ENCODE data around the gene SLC25A1. TPM values are rescaled to one million over a fixed set of nuclear protein-coding genes. Genes with fewer than 3 reads are reported as not detected.

SLC25A1 gene
- total RNA-seq, 1 experiment from 2014 or later: 81.6 TPM

DNA sequence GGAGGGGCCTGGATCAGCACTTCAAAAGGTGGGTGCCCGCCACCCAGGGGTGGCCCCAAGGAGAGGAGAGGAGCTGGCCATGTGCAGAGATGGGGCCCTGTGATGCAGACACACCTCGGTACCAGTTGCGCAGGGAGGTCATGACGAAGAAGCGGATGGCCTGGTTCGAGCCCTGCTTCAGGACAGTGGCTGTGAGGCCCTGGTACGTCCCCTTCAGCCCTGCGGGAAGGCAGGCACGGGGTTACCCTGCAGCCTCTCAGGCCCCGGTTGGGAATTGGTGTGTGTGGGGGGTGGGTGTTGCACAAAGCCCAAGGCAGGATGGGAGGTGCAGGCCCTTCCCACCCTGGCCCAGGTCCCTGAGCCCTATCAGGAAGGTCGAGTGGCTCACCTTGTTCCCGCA is 1.8 kb downstream of the SLC25A1 start:
- peaks cover 58% of the 10 kb centered on the region for H3K79me2 ChIP-seq (ENCODE audit: low read length)
- H3K27me3 ChIP-seq (ENCODE audit: low read length): no peaks in the 10 kb centered on the region
- H3K4me3 ChIP-seq (ENCODE audit: low read length): peak overlapping the region; percentile 88

DNA sequence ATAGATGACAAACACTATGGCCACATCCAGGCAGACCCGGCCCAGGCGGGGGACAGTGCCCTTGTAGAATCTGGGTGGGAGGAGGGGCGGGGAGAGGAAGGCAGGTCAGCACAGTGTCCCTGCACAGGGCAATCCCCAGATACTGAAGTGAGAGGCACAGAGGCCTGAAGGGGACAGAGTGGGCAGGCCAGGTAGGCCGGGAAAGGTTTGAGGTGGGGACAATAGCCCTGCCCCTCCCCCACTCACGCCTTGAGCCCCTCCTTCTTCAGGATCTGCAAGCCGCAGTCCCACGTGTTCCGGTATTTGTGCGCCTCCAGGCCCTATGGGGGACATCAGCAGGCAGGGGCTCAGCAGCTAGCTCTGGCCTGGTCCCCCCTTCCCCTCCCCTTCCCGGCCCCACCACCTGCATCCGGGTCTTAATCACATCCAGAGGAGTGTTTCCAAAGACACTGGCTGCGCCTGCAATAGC is 2.3 kb downstream of the SLC25A1 start:
- H3K4me2 ChIP-seq (ENCODE audit: low read length): no peak overlapping the region
- no peak overlapping the region for H3K27ac ChIP-seq (ENCODE audit: low read length)
- peaks cover 63% of the 10 kb centered on the region for H3K79me2 ChIP-seq (ENCODE audit: low read length)
- ATAC-seq: no peak
- no peak overlapping the region for H3K4me3 ChIP-seq (ENCODE audit: low read length)
- H3K9ac ChIP-seq (ENCODE audit: low read length): no peak overlapping the region
- no peaks in the 10 kb centered on the region for H4K20me1 ChIP-seq (ENCODE audit: low read length)
- CTCF ChIA-PET: no interaction called here
- H3F3A ChIP-seq (ENCODE audit: low read length, unreplicated experiment): no peaks in the 10 kb centered on the region
- intact Hi-C loops (cut with micrococcal nuclease): no loop called here
- no TSS peak for BruUV-seq (replicated peaks)
- H3K27me3 ChIP-seq (ENCODE audit: low read length): no peaks in the 10 kb centered on the region
- no peak for DNase-seq
- H3K36me3 ChIP-seq (ENCODE audit: low read depth, low read length): no peaks in the 10 kb centered on the region
- no peaks in the 10 kb centered on the region for H3K9me2 ChIP-seq (replicated peaks; ENCODE audit: low read length)
- H3K9me3 ChIP-seq (ENCODE audit: low read length): no peaks in the 10 kb centered on the region
- POLR2A ChIA-PET (ENCODE audit: unreplicated experiment): no interaction called here
- H2AFZ ChIP-seq (ENCODE audit: low read length): no peak overlapping the region
- H3K4me1 ChIP-seq (ENCODE audit: insufficient read depth, low read length): peaks cover 16% of the 10 kb centered on the region; the same call in 1 of the 2 replicates
- TF ChIP-seq, protein P1, sequence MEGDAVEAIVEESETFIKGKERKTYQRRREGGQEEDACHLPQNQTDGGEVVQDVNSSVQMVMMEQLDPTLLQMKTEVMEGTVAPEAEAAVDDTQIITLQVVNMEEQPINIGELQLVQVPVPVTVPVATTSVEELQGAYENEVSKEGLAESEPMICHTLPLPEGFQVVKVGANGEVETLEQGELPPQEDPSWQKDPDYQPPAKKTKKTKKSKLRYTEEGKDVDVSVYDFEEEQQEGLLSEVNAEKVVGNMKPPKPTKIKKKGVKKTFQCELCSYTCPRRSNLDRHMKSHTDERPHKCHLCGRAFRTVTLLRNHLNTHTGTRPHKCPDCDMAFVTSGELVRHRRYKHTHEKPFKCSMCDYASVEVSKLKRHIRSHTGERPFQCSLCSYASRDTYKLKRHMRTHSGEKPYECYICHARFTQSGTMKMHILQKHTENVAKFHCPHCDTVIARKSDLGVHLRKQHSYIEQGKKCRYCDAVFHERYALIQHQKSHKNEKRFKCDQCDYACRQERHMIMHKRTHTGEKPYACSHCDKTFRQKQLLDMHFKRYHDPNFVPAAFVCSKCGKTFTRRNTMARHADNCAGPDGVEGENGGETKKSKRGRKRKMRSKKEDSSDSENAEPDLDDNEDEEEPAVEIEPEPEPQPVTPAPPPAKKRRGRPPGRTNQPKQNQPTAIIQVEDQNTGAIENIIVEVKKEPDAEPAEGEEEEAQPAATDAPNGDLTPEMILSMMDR (conservative IDR thresholded peaks at IDR 0.05; ENCODE audit: low read depth, low read length): no peak
- TF ChIP-seq EZH2 (IDR thresholded peaks at IDR 0.05; ENCODE audit: low read length, unreplicated experiment) (no peak), EZH2phosphoT487 (IDR thresholded peaks at IDR 0.05; ENCODE audit: borderline replicate concordance, low read length) (no peak)

More for the DNA sequence above, 1.8 kb downstream of the SLC25A1 start:
- Histone ChIP-seq H3K27ac (ENCODE audit: low read length) (no peak overlapping the region), H3K36me3 (ENCODE audit: low read depth, low read length) (no peaks in the 10 kb centered on the region), H4K20me1 (ENCODE audit: low read length) (no peaks in the 10 kb centered on the region), H2AFZ (ENCODE audit: low read length) (no peak overlapping the region), H3K4me1 (ENCODE audit: insufficient read depth, low read length) (peaks cover 16% of the 10 kb centered on the region; the same call in 1 of the 2 replicates), H3F3A (ENCODE audit: low read length, unreplicated experiment) (no peaks in the 10 kb centered on the region), H3K9ac (ENCODE audit: low read length) (peak overlapping the region; percentile 81), H3K9me3 (ENCODE audit: low read length) (no peaks in the 10 kb centered on the region), H3K9me2 (replicated peaks; ENCODE audit: low read length) (no peaks in the 10 kb centered on the region), H3K4me2 (ENCODE audit: low read length) (peak overlapping the region; percentile 90)
- TF ChIP-seq, protein P1 (conservative IDR thresholded peaks at IDR 0.05; ENCODE audit: low read depth, low read length): no peak
- no peak for TF ChIP-seq EZH2 (IDR thresholded peaks at IDR 0.05; ENCODE audit: low read length, unreplicated experiment)
- TF ChIP-seq EZH2phosphoT487 (IDR thresholded peaks at IDR 0.05; ENCODE audit: borderline replicate concordance, low read length): no peak
- ATAC-seq: no peak
- intact Hi-C loops (cut with micrococcal nuclease): no loop called here
- ChIA-PET POLR2A (ENCODE audit: unreplicated experiment) (no interaction called here), CTCF (no interaction called here)
- BruUV-seq (replicated peaks): TSS peak; percentile 34
- DNase-seq: no peak

DNA sequence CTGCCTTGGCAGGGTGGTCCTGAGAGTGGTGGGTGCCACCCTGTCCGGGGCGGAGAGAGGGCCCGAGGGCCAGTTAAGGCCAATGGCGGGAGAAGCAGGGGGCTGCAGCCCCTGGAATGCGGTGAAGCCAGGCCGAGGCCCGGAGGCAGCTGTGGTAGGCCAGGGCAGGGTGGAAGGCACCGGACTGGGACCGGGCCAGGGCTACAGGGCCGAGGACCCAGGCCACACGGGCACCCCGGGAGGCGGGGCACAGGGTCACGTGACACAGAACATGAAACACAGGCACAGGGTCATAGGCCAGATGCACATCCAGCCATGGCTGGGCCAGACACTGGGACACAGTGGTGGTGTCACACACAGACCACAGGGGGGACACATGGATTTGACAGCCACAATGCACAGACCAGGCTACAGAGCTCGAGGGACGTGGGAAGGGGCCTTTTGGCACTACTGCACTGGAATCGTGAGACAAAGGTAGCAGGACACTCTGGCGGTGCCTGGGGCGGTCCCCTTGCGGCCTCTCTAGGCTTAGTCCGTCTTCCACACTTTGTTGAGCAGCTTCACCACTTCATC is 2.8 kb downstream of the SLC25A1 start:
- Histone ChIP-seq H3K27ac (ENCODE audit: low read length) (no peak overlapping the region), H3K4me1 (ENCODE audit: insufficient read depth, low read length) (peaks cover 19% of the 10 kb centered on the region), H3K9me3 (ENCODE audit: low read length) (no peaks in the 10 kb centered on the region), H2AFZ (ENCODE audit: low read length) (no peak overlapping the region), H3K36me3 (ENCODE audit: low read depth, low read length) (no peaks in the 10 kb centered on the region), H3K9me2 (replicated peaks; ENCODE audit: low read length) (no peaks in the 10 kb centered on the region), H3K9ac (ENCODE audit: low read length) (no peak overlapping the region), H3K27me3 (ENCODE audit: low read length) (no peaks in the 10 kb centered on the region), H3K4me3 (ENCODE audit: low read length) (no peak overlapping the region), H3K4me2 (ENCODE audit: low read length) (no peak overlapping the region), H3F3A (ENCODE audit: low read length, unreplicated experiment) (no peaks in the 10 kb centered on the region), H4K20me1 (ENCODE audit: low read length) (no peaks in the 10 kb centered on the region), H3K79me2 (ENCODE audit: low read length) (peaks cover 68% of the 10 kb centered on the region)
- ATAC-seq: no peak
- intact Hi-C loops (cut with micrococcal nuclease): no loop called here
- no TSS peak for BruUV-seq (replicated peaks)
- TF ChIP-seq, protein P1 (conservative IDR thresholded peaks at IDR 0.05; ENCODE audit: low read depth, low read length): no peak
- TF ChIP-seq EZH2phosphoT487 (IDR thresholded peaks at IDR 0.05; ENCODE audit: borderline replicate concordance, low read length) (no peak), EZH2 (IDR thresholded peaks at IDR 0.05; ENCODE audit: low read length, unreplicated experiment) (no peak)
- ChIA-PET POLR2A (ENCODE audit: unreplicated experiment) (no interaction called here), CTCF (no interaction called here)
- DNase-seq: no peak
